WERI-Rb-1 (cell line): ENCODE results near the gene VASN.

Source experiments
- DNase-seq: peaks from one replicate; pipeline ENCODE4 v3.0.0-alpha.2; 2020
- H3K27ac ChIP-seq: fragments of 250-450 bp; sonication (Bioruptor Pico); 2 replicates; pipeline ENCODE4 v1.5.1; 2020; ENCODE audit warnings: mild to moderate bottlenecking, moderate library complexity
- H3K27me3 ChIP-seq: fragments of 250-450 bp; sonication (Bioruptor Pico); 2 replicates; pipeline ENCODE4 v1.5.1; 2021; ENCODE audit warnings: mild to moderate bottlenecking, low read depth, moderate library complexity; ENCODE audit not compliant: insufficient read depth, severe bottlenecking
- H3K36me3 ChIP-seq: fragments of 250-450 bp; sonication (Bioruptor Pico); 2 replicates; pipeline ENCODE4 v1.5.1; 2020; ENCODE audit warnings: mild to moderate bottlenecking, moderate library complexity
- H3K4me3 ChIP-seq: 2 replicates; pipeline ENCODE4 v1.5.1; 2011; ENCODE audit warnings: low read depth, mild to moderate bottlenecking, control low read depth, low read length
- H3K9me3 ChIP-seq: fragments of 250-450 bp; sonication (Bioruptor Pico); 2 replicates; pipeline ENCODE4 v1.5.1; 2021; ENCODE audit warnings: mild to moderate bottlenecking, moderate library complexity; ENCODE audit not compliant: severe bottlenecking
- TF ChIP-seq, protein P1 (sequence below): IDR thresholded peaks from 2 replicates; pipeline ENCODE4 v1.5.1; 2011; ENCODE audit warnings: low read depth, mild to moderate bottlenecking, control low read depth, inconsistent platforms, low read length

The VASN gene

GRCh38 chr16:4399001-4399730, 27.5 kb downstream of the VASN start:
- no peak for DNase-seq
- no peak overlapping the region for H3K27ac ChIP-seq
- no peak overlapping the region for H3K4me3 ChIP-seq
- H3K36me3 ChIP-seq, result no peaks in the 10 kb centered on the region
- H3K27me3 ChIP-seq, result no peaks in the 10 kb centered on the region
- TF ChIP-seq, protein P1, sequence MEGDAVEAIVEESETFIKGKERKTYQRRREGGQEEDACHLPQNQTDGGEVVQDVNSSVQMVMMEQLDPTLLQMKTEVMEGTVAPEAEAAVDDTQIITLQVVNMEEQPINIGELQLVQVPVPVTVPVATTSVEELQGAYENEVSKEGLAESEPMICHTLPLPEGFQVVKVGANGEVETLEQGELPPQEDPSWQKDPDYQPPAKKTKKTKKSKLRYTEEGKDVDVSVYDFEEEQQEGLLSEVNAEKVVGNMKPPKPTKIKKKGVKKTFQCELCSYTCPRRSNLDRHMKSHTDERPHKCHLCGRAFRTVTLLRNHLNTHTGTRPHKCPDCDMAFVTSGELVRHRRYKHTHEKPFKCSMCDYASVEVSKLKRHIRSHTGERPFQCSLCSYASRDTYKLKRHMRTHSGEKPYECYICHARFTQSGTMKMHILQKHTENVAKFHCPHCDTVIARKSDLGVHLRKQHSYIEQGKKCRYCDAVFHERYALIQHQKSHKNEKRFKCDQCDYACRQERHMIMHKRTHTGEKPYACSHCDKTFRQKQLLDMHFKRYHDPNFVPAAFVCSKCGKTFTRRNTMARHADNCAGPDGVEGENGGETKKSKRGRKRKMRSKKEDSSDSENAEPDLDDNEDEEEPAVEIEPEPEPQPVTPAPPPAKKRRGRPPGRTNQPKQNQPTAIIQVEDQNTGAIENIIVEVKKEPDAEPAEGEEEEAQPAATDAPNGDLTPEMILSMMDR, result no peak
- H3K9me3 ChIP-seq, result no peaks in the 10 kb centered on the region

- no peak for DNase-seq
- H3K27me3 ChIP-seq, result no peaks in the 10 kb centered on the region
- no peak overlapping the region for H3K4me3 ChIP-seq
- no peak overlapping the region for H3K27ac ChIP-seq
- TF ChIP-seq, protein P1, result no peak
- H3K36me3 ChIP-seq, result no peaks in the 10 kb centered on the region; the same call in 1 of the 2 replicates
- no peaks in the 10 kb centered on the region for H3K9me3 ChIP-seq
Measured at GRCh38 chr16:4401094-4401501, 29.4 kb downstream of the VASN start.

GRCh38 chr16:4401510-4401909, 29.9 kb downstream of the VASN start:
- TF ChIP-seq, protein P1, result no peak
- Histone ChIP-seq H3K27me3 (no peaks in the 10 kb centered on the region), H3K9me3 (no peaks in the 10 kb centered on the region), H3K36me3 (no peaks in the 10 kb centered on the region; the same call in 1 of the 2 replicates), H3K4me3 (no peak overlapping the region), H3K27ac (no peak overlapping the region)
- no peak for DNase-seq

GRCh38 chr16:4402439-4403132, 30.9 kb downstream of the VASN start:
- H3K9me3 ChIP-seq, result no peaks in the 10 kb centered on the region
- TF ChIP-seq, protein P1, result peak; percentile 93
- H3K27ac ChIP-seq, result no peak overlapping the region
- no peaks in the 10 kb centered on the region; the same call in 1 of the 2 replicates for H3K36me3 ChIP-seq
- peak; percentile 79 for DNase-seq
- H3K27me3 ChIP-seq, result no peaks in the 10 kb centered on the region
- no peak overlapping the region for H3K4me3 ChIP-seq

- TF ChIP-seq, protein P1, result no peak
- Histone ChIP-seq H3K27ac (no peak overlapping the region), H3K36me3 (no peaks in the 10 kb centered on the region; the same call in 1 of the 2 replicates), H3K4me3 (no peak overlapping the region), H3K27me3 (no peaks in the 10 kb centered on the region), H3K9me3 (no peaks in the 10 kb centered on the region)
- DNase-seq, result no peak
Measured at GRCh38 chr16:4403133-4403949, 31.7 kb downstream of the VASN start.
